ENCODE results near the gene NECTIN4. TPM values are rescaled to one million over a fixed set of nuclear protein-coding genes. Genes with fewer than 3 reads are reported as not detected.
A peak's percentile ranks its signal among the peaks of the same experiment; 100 is the strongest.
"Not testable (repeated sequence)": the region's sequence is repeated elsewhere in the genome, so short reads cannot be mapped to it uniquely, and the experiment has no call there.

The NECTIN4 gene
- polyA plus RNA-seq, 1 donor, result 4.0 TPM

DNA sequence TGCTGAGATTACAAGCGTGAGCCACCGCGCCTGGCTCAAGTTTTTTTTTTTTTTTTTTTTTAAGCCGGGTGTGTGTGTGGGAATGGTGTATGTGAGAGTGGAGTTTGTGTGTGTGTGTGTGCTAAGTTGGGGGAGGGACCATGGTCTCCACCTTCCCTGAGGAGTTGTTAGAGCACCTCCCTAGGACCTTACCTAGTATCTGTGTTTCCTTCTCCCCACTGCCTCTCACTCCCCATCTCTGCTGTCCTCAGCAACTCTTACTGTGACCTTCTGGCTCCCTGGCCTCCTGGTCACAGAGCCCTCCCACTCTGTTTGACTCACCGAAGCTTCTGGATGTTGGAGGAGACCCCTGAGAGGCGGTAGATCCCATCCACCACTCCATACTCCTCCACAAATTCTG lies 30.1 kb downstream of the NECTIN4 start:
- no peak for DNase-seq

DNA sequence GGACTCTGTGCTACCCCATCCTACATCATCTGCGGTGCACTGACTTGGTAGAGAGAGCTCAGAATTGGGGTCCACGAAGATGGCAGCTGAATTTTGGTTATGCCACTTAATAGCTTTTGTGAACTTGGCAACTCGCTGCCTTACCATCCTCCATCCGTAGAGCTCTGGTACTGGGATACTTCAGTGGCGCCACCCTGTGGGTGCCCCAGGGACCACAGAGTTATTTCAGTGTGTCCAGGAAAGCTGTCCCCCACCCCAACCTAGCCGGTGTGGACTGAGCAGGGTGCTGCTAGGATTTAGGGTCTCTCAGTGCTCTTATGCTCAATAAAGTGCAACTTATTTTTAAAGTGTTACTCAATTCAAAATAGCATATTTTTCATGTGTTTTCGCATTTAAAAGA lies 34.6 kb downstream of the NECTIN4 start:
- no peak for DNase-seq

DNA sequence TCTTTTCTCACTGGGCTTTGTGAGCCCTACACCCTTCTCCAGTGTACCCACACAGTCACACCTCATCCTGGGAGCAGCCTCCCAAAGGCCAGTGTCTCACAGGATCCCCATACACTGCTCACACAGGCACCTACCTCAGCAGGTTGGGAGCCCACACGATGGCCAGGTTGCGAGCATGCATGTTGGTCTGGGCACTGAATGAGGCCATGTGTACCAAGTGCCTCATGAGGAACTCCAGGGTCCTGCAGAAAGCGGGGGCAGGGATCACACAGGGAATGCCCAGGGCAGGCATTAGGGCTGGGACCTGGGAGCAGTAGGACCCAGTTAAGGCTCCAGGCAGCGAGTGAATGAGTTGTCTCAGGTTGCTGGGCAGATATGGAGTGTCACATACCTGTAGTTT lies 35.1 kb downstream of the NECTIN4 start:
- no peak for DNase-seq

DNA sequence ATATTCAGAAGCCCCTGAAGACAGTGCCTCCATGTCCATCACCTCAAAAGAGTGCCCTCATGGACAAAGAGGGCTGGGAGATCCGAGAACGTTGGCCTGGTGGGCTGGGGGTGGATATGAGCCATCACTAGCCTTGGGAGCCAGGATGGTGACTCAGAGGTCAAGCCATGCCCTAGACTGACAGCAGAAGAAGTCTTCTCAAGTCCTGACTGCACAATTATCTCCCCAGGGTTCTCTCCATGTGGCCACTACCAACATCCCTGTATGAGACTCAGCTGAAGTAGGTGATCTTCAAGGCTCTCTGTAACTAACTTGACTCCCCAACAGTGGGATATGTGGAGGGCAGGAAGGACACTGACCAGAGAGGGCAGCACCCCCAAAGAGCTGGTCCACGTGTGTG lies 36.5 kb downstream of the NECTIN4 start:
- no peak for DNase-seq

DNA sequence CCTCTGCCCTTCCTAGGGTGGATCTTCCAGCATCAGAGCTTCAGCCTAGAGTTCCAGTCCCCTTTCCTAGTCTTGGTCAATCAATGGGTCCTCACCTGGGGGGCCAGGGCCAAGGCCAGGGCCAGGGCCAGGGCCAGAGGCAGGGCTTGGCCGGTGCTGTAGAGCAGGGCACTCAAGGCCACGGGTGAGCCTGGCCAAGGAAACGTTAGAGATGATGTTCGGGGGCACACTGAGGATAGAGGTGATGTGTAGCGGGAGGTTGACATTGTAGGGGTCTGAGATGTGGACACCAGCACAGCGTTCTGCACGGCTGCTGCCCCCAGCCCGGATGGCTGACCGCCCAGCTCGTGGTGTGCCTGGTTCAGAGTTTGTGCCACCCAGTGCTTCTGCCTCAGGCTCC lies 38.1 kb downstream of the NECTIN4 start:
- no peak for DNase-seq

DNA sequence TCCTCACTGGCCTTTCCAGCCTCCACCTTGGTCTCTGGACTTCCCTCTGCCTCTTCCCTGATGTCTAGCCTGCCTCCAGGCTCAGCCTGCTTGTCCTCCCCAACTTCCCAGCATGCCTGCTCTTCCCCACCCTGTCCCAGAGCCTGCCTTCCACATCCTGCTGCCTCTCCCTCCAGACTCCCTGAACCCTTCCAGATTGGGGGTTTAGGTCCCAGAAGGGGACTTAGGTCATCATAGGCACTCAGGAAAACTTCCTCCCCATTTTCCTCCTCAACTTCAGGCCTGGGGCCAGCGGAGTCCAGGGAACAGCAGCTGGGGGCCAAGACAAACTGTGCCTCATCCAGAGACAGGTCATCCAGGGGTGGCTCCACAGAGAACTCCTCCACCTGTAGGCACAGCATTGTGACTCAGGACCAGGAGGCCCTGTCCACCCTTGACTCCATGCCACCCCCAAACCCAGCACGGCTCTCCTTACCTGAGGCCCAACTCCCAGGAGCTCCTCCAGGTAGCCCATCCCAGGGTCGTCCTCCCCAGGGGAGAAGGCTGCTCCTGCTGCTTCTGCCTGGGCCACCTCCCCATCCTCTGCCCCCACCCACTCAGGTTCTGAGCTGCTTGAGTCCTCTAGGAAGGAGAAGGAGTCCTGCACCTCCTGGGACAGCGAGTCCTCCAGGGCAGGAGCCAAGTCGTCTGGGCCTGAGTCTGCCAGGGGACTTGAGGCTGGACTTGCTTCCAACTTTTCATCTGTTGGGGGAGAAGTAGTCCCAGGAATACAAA lies 40.2 kb downstream of the NECTIN4 start:
- DNase-seq, result no peak

DNA sequence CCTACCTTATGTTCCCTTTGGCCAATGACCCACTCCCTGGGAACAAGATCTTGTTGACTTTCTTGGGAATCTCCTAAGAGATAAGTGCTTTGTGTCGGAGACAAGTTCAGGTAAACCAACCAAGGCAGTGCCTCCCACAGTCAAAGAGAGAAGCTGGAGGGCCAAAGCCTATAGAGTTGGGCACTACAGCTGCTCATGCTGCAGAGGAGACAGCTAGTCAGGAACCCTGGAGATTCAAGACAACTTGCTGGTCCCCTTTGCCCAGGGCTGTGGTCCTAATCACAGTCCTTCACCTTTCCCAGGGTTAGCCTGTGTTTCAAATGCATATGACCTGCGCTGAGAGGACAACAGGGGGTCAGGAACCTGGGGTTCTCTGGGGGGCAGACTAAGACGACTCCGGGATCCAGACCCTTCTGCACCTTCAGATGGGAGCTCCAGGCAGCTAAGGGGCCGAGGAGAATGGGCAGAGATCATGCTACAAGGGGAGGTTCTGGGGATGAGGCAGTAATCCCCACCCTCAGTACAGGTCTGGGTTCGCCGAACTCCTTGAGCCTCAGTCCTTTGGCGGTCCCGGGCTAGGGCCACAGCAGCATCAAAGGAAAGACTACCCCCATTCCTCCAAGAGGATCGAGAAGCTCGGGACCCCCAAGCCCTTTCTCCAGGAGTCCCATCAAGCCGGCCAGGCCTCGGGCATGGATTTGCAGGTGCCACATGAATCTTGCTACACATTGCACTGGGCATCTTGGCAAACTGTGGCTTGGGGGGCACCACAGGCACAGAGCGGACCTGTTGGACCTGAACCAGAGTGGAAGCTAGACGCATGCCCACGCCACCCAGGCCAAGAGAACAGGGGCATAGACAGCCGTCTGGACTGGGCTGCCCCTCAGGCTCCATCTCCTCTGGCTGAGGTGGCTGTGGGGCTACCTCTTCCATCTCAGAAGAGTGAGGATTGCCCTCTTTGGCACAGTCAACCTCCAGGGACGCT lies 41.6 kb downstream of the NECTIN4 start:
- no peak for DNase-seq

DNA sequence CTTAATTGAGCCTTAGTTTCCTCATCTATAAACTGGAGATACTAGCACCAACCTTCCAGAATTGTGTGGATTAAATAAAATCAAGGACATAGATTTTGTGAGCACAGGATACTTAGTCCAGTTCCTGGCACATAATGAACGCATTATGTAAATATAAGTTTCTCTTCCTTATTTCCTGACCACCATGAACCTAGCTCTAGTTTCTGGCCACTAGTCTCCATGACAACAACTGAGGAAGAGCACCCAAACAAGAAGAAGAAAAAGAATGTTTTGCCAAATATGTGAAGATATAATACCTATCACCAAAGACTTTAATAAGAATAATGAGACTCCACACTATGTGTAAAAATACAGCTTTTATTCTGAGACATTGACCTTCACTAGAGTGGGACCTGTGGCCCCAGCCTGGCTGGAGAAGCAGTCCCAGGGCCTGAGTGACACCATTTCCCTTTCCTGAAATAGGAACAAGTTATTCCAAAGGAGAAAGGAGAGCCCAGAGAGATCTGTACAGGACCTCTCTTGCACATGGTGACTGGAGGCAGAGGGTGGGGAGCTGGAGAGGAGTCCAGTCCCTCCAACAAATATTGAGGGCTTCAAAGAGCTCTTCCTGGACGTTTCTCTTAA lies 42.6 kb downstream of the NECTIN4 start:
- DNase-seq, result no peak

DNA sequence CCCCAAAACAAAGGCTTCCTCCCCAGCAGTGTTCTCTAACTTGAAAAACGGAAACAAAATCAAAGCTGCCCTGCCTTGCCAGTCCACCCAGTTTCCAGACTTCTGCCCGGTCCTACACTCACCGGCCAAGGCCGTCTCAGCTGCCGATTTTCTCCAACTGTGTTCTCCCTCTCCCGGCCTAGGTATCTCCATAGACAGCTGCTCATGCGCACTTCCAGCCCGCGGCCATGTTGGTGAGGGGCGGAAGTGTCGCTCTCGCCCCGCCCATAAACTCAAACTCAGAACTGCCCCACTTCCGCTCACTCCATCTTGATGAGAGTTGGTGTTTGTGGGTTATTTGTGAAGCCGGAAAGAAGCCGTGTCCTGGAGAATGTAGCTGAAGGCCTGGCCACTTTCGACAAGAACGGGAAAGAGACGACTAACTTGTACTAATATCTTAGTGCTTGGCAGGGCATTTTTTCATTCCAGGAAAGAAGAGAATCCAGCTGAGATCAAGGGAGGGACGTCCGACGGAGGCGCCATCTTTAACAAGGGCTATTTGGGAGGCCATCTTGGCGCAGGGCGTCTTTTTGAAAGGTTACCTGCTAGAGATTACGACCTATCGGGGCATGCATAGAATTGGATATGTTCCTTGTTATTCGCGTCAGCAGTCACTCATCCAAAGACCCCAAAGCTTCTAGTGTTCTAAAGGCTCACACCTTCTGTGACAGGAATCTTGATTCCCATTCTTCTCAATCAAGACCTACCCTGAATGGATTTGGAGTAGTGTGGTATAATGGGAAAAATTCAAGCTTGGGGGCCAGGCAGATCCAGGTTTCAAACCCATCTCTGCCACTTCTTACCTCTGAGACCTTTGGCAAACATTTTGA lies 43.4 kb downstream of the NECTIN4 start, which contains the start of gene USF1:
TSS of gene USF1 (minus strand) at position 242 of the 869 bp plus-strand sequence. CDS start 2,702 bp downstream, outside the sequence.
- peak; percentile 97 for DNase-seq

DNA sequence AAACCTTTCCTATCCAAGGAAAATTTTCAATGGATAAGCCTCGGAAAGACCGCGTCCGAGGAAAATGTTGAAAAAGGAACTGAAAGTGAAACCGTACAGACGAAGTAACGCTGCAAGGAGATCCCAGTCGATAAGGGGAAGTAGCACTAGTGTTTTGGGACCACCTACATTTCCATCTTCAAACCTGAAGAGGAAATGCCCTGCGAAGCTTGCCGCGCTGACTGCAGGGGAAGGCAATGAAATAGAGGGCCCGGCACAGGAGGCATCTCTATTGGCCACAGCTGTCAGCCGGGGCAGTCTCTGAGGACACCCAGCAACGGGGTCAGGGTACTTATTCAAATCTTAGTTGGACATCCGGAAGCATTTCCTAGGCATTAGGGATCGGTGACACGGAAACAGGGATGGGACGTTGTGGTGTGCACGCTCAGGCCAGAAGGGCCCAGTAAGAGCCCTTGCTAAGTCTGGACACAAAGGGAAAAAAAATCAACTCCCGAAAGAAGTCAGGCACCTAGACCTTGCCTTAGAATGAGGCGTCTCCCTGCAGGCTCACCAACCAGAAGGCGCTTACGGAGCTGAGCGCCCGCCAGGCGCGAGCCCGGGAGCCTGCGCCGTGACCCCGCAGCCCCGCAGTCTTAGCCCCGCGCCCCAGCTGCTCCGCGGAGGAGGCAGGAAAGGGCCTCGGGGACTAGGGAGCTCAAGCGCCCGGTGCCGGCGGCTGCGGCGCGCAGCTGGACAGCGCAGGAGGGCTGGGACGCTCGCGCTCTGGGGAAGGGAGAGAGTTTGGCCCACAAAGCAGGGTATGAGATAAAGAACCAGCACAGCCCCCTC lies 44.2 kb downstream of the NECTIN4 start:
- peak; percentile 58 for DNase-seq

DNA sequence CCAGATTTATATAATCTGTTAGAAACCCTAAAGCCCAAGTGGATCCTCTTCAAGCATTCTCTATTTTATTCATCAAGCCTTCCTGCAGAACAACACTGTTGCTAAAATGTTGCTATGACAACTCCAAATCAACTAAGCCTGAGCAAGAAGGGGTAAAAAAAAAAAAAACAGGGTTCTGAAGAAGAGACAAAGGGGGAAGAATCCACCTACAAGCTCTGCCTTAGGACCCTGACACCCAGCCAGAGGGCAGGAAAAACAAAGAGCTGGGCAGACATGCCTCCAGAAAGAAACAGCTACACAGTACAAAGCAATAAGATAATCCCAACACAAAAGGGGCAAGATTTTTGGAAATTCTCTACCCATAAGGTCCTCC lies 44.8 kb downstream of the NECTIN4 start:
- no peak for DNase-seq

DNA sequence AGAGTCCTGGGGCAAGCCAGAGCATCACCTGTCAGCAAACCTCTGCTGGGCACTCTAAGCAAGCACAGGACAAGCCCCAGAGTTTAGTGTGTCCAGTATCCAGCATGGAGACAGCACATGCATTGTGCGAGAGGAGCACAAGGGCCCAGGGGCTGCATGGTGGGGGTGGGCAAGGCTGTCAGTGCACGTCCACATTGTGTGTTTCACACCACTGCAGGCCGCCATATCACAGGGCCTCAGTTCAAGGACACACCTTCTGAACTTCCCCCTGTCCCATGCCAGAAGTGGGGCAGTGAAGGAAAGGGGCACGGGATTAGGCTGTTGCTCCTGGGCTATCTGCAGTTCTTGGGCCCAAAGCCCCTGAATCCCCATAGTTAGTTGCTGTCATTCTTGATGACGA lies 49.8 kb downstream of the NECTIN4 start:
- no peak for DNase-seq

DNA sequence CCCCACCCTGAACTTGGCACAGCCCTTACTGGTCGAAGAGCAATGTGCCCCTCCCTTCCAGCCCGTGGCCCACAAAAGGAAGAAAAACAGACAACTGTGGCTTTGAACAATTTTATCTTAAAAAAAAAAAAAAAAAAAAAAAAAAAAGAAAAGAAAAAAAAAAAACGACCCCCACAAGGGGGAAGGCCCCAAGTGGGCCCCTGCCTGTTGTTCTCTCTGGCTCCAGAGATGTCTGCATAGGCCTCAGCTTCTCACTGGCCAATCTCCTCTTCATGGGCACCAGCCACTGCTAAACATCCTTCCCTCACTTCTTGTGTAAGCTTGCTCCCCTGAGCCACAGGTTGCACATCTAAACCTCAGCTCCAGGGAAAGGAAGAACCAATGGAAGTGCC lies 50.2 kb downstream of the NECTIN4 start:
- DNase-seq, result no peak

DNA sequence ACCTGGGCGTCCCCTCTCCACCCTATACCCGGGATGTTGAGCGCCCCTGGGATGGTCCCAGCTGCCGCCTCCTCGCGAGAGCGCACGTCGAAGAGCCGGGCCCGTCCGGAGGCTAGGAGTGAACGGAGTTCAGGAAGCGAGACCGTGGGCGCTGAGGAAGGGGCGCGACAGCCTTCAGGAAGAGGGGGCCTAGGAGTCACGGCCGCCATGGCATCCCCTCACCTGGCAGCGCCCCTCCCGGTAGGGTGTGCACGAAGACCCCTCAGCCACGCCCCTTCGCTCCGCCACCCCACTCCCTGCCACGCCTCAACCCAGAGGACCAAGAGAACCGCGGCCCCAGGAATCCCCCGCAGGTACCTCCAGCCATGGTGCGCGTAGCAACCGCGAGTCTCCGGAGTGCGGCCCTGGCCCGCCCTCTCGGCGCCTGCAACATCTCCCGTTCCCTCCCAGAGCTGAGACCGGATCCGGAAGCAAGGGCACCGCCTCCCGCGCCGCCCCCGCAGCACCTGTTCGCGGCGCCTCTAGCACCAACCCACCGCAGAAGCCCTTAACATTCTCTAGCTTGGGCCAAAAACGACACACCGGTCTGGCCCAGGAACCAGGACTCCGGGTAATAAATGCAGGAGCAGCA lies 50.7 kb downstream of the NECTIN4 start, which contains the start of gene TSTD1:
TSS of gene TSTD1 (minus strand) at position 442 of the 631 bp plus-strand sequence. CDS start at position 367, 75 bp downstream.
- peak; percentile 61 for DNase-seq

DNA sequence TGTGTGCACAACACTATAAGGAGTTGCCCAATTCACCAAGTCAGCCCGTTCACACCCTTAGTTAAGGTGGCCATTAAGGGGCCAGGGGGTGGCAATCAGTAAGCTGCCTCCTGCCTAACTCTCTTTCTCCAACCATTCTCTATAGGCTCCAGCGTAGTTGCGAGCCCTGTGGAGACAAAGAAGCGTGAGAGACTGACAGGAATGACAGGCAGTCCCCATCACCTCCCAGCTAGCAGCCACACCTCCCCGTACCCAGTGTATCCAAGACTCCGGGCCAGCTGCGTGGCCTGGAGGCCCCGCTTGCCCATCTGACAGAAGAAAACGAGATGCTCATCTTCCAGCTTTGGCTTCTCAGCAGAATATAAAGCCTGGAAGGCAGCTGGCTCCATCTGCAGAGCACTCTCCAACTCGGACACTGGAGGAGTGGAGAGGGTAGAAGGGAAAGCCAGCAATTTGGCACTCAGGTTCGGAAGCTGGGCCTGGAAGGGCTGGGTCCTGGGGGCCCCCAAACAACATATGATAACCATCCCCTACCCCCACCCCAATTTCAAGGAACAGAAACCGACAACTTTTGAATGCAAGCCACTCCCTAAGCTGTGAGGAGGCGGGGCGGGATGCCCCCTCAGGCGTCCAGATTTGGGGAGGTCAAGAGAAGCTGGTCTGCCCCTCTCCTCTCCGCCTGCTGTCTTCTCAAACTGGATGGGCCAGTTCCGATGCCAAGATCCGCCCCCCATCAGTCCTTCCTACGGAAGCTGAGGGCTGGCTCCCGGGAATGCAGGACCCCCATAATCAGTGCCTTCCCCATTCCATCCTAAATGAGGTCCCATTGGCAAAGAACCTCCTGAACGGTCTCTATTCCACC lies 51.5 kb downstream of the NECTIN4 start:
- DNase-seq, result no peak

DNA sequence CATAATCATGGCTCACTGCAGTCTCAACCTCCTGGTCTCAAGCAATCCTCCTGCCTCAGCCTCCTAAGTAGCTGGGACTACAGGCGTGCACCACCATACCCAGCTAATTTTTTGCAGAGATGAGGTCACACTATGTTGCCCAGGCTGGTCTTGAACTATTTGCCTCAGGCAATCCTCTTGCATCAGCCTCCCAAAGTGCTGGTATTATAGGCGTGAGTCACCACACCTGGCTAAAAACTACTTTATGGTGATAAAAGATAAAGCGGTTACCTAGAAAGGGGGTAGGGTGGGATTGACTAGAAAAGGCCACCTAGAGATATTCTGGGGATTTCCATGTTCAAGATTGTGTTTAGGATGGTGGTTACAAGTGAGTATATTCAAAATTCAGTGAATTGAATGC lies 55.6 kb downstream of the NECTIN4 start:
- DNase-seq, result no peak

DNA sequence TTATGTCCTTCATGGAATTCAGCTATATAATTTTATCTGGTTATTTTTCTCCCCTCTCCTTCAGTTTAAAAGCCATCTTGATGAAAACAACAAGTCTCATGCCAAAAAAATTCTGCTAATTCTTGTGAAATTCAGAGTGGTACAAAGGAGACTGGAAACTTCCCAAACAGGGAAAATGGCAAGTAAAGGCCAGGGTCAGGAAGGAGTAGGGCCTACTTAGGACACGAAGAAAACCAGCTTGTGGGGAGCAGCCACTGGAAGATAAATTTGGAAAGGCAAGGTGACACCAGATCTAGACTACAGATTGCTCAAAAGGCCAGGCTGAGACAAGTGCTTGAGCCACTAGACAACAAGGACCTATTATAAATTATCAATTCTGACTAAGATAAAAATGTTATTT lies 56.9 kb downstream of the NECTIN4 start:
- no peak for DNase-seq

DNA sequence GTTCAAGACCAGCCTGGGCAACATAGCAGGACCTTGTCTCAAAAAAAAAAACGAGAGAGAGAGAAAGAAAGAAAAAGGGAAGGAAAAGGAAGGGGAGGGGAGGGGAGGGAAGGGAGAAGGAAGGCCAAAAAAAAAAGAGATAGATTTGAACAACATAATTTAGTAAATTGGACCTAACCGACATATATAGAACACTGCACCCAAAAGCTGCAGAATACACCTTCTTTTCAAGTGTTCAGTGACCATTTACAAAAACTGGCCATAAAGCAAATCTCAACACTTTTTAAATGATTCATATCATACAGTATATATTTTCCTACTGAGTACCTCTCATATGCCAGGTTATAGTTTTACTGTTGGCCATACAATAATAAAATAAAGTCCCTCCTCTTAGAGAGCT lies 57.5 kb downstream of the NECTIN4 start:
- DNase-seq, result no peak

DNA sequence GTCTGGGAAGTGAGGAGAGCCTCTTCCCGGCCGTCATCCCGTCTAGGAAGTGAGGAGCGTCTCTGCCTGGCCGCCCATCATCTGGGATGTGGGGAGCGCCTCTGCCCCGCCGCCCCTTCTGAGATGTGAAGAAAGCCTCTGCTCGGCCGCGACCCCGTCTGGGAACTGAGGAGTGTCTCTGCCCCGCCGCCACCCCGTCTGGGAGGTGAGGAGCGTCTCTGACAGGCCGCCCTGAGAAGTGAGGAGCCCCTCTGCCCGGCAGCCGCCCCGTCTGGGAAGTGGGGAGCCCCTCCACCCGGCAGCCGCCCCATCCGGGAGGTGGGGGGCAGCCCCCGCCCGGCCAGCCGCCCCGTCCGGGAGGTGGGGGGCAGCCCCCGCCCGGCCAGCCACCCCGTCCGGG lies 59.9 kb downstream of the NECTIN4 start:
- not testable (repeated sequence) for DNase-seq
